Natural killer cell treated with Interleukin-12 subunit alpha and Interleukin-12 subunit beta and Interleukin-15 and Interleukin-18, amount 100 ng/mL, for 72 hours (primary cell): ENCODE measurements around the gene PCSK4. TPM values are rescaled to one million over a fixed set of nuclear protein-coding genes. Genes with fewer than 3 reads are reported as not detected.

Experiments used
- ATAC-seq, 2 donors: fragments of 150-1000 bp; cut with Tn5 transposase in 1 of 2; sonication (Bioruptor Pico), chemical (Tn5 transposase) in 1 of 2; 2 replicates each; pipeline ENCODE4 v1.10.0; 2021
- DNase-seq: peaks from one replicate; pipeline ENCODE4 v3.0.0; 2022; ENCODE audit warnings: low spot score
- H3K27ac Mint-ChIP-seq, 2 donors: 1 replicate in 1 of 2; 2 replicates in 1 of 2; pipeline ENCODE4 v1.8.0; 2022; ENCODE audit warnings: mixed read lengths in 2 of 2, mild to moderate bottlenecking in 1 of 2, moderate library complexity in 1 of 2
- H3K27me3 Mint-ChIP-seq, 2 donors: 1 replicate in 1 of 2; 2 replicates in 1 of 2; pipeline ENCODE4 v1.8.0; 2022; ENCODE audit warnings: mixed read lengths in 2 of 2
- H3K36me3 Mint-ChIP-seq: one replicate; pipeline ENCODE4 v1.8.0; 2022; ENCODE audit warnings: mixed read lengths
- H3K4me1 Mint-ChIP-seq, 2 donors: 1 replicate in 1 of 2; 2 replicates in 1 of 2; pipeline ENCODE4 v1.8.0; 2022; ENCODE audit warnings: low read depth in 2 of 2, mixed read lengths in 2 of 2, mild to moderate bottlenecking in 1 of 2
- H3K4me3 Mint-ChIP-seq: one replicate; pipeline ENCODE4 v1.8.0; 2022; ENCODE audit warnings: mixed read lengths
- H3K9me3 Mint-ChIP-seq: 2 replicates; pipeline ENCODE4 v1.8.0; 2022; ENCODE audit warnings: mixed read lengths
- total RNA-seq, 2 donors: library from RNA; stranded (reverse); gene quantifications; one replicate each; pipeline ENCODE4 v1.2.3, GENCODE V29; 2022

The PCSK4 gene
- total RNA-seq, 2 donors from 2014 or later: 1.2 to 2.3 TPM

- H3K4me1 Mint-ChIP-seq: peaks cover 0 to 9% of the 10 kb centered on the region in 2 donors
- no peak for ATAC-seq
- no peaks in the 10 kb centered on the region for H3K36me3 Mint-ChIP-seq
- no peaks in the 10 kb centered on the region for H3K9me3 Mint-ChIP-seq
- DNase-seq: no peak
- H3K27ac Mint-ChIP-seq: no peak overlapping the region
- H3K4me3 Mint-ChIP-seq: no peak overlapping the region
- H3K27me3 Mint-ChIP-seq: peaks cover 7 to 16% of the 10 kb centered on the region in 2 donors
These were observed 32.3 kb downstream of the PCSK4 start for GRCh38 chr19:1457892-1458291.

GRCh38 chr19:1457031-1457739 is 33.0 kb downstream of the PCSK4 start:
- Mint-ChIP-seq H3K4me1 (peaks cover 0 to 9% of the 10 kb centered on the region in 2 donors), H3K9me3 (no peaks in the 10 kb centered on the region), H3K36me3 (no peaks in the 10 kb centered on the region), H3K27ac (no peak overlapping the region), H3K27me3 (peaks cover 7 to 16% of the 10 kb centered on the region in 2 donors), H3K4me3 (no peak overlapping the region)
- ATAC-seq (no peak), DNase-seq (no peak)

GRCh38 chr19:1456121-1456900 is 33.8 kb downstream of the PCSK4 start:
- H3K27me3 Mint-ChIP-seq: peaks cover 7 to 18% of the 10 kb centered on the region in 2 donors
- no peak for DNase-seq

GRCh38 chr19:1455336-1456120 is 34.6 kb downstream of the PCSK4 start:
- ATAC-seq (peak; percentile 60 to 81), DNase-seq (no peak)
- H3K4me1 Mint-ChIP-seq: peaks cover 0 to 14% of the 10 kb centered on the region in 2 donors
- no peaks in the 10 kb centered on the region for H3K36me3 Mint-ChIP-seq
- H3K27me3 Mint-ChIP-seq: peaks cover 15 to 24% of the 10 kb centered on the region in 2 donors
- H3K9me3 Mint-ChIP-seq: no peaks in the 10 kb centered on the region
- H3K4me3 Mint-ChIP-seq: no peak overlapping the region
- H3K27ac Mint-ChIP-seq: no peak overlapping the region

More at GRCh38 chr19:1456121-1456900, 33.8 kb downstream of the PCSK4 start:
- Mint-ChIP-seq H3K9me3 (no peaks in the 10 kb centered on the region), H3K27ac (no peak overlapping the region), H3K4me1 (peaks cover 0 to 9% of the 10 kb centered on the region in 2 donors), H3K4me3 (no peak overlapping the region), H3K36me3 (no peaks in the 10 kb centered on the region)
- ATAC-seq: no peak

GRCh38 chr19:1455002-1455335 is 35.2 kb downstream of the PCSK4 start:
- ATAC-seq: no peak
- peaks cover 17 to 24% of the 10 kb centered on the region in 2 donors for H3K27me3 Mint-ChIP-seq
- peaks cover 0 to 14% of the 10 kb centered on the region in 2 donors for H3K4me1 Mint-ChIP-seq
- H3K36me3 Mint-ChIP-seq: no peaks in the 10 kb centered on the region
- no peak overlapping the region for H3K27ac Mint-ChIP-seq
- DNase-seq: no peak
- no peak overlapping the region for H3K4me3 Mint-ChIP-seq
- no peaks in the 10 kb centered on the region for H3K9me3 Mint-ChIP-seq

GRCh38 chr19:1453525-1454364 is 36.4 kb downstream of the PCSK4 start:
- no peaks in the 10 kb centered on the region for H3K9me3 Mint-ChIP-seq
- peaks cover 0 to 18% of the 10 kb centered on the region in 2 donors for H3K4me1 Mint-ChIP-seq
- no peak for DNase-seq
- ATAC-seq: no peak
- H3K4me3 Mint-ChIP-seq: no peak overlapping the region
- H3K36me3 Mint-ChIP-seq: no peaks in the 10 kb centered on the region
- H3K27me3 Mint-ChIP-seq: peaks cover 25 to 29% of the 10 kb centered on the region in 2 donors
- no peak overlapping the region for H3K27ac Mint-ChIP-seq

GRCh38 chr19:1452802-1453524 is 37.2 kb downstream of the PCSK4 start:
- Mint-ChIP-seq H3K27ac (no peak overlapping the region), H3K36me3 (no peaks in the 10 kb centered on the region), H3K9me3 (no peaks in the 10 kb centered on the region), H3K4me3 (no peak overlapping the region), H3K4me1 (peaks cover 0 to 18% of the 10 kb centered on the region in 2 donors), H3K27me3 (peaks cover 29% of the 10 kb centered on the region in 2 donors)
- DNase-seq (no peak), ATAC-seq (no peak)

- H3K9me3 Mint-ChIP-seq: no peaks in the 10 kb centered on the region
- ATAC-seq (no peak), DNase-seq (no peak)
- H3K27me3 Mint-ChIP-seq: peaks cover 35 to 37% of the 10 kb centered on the region in 2 donors
- no peaks in the 10 kb centered on the region for H3K36me3 Mint-ChIP-seq
- H3K4me3 Mint-ChIP-seq: no peak overlapping the region
- H3K4me1 Mint-ChIP-seq: peaks cover 0 to 18% of the 10 kb centered on the region in 2 donors
- no peak overlapping the region for H3K27ac Mint-ChIP-seq
These were observed 38.0 kb downstream of the PCSK4 start for GRCh38 chr19:1451916-1452801.

GRCh38 chr19:1450735-1451731 is 39.1 kb downstream of the PCSK4 start:
- no peak overlapping the region for H3K4me3 Mint-ChIP-seq
- H3K27me3 Mint-ChIP-seq: peaks cover 36 to 37% of the 10 kb centered on the region in 2 donors
- no peak overlapping the region for H3K27ac Mint-ChIP-seq
- no peak for ATAC-seq
- no peaks in the 10 kb centered on the region for H3K9me3 Mint-ChIP-seq
- peaks cover 0 to 18% of the 10 kb centered on the region in 2 donors for H3K4me1 Mint-ChIP-seq
- no peaks in the 10 kb centered on the region for H3K36me3 Mint-ChIP-seq
- no peak for DNase-seq

- H3K4me1 Mint-ChIP-seq: peaks cover 3 to 20% of the 10 kb centered on the region in 2 donors
- H3K27me3 Mint-ChIP-seq: peaks cover 28 to 37% of the 10 kb centered on the region in 2 donors
- H3K27ac Mint-ChIP-seq: no peak within 1 kb of the TSS
- H3K36me3 Mint-ChIP-seq: no peaks in the 10 kb centered on the region
- peak within 1 kb of the TSS; percentile 58 for H3K4me3 Mint-ChIP-seq
- no peak for DNase-seq
- ATAC-seq: peak; percentile 36 to 60
- H3K9me3 Mint-ChIP-seq: no peaks in the 10 kb centered on the region
These were observed 40.4 kb downstream of the PCSK4 start, which contains the start of gene APC2 for GRCh38 chr19:1449467-1450442. Gene APC2, plus strand, starts transcription at chr19:1450121. Its CDS starts 2,881 bp downstream, at chr19:1453002.
